Stimulated activated CD8-positive, alpha-beta memory T cell treated with anti-CD3 and anti-CD28 coated beads, Interleukin-15, amount 100 ng/mL, for 1 hour (primary cell): Measurements from ENCODE around the gene PKHD1.

ENCODE experiments used
- DNase-seq: peaks from one replicate; pipeline ENCODE4 v3.0.0-alpha.2; 2020; ENCODE audit warnings: low read depth

PKHD1 gene, protein sequence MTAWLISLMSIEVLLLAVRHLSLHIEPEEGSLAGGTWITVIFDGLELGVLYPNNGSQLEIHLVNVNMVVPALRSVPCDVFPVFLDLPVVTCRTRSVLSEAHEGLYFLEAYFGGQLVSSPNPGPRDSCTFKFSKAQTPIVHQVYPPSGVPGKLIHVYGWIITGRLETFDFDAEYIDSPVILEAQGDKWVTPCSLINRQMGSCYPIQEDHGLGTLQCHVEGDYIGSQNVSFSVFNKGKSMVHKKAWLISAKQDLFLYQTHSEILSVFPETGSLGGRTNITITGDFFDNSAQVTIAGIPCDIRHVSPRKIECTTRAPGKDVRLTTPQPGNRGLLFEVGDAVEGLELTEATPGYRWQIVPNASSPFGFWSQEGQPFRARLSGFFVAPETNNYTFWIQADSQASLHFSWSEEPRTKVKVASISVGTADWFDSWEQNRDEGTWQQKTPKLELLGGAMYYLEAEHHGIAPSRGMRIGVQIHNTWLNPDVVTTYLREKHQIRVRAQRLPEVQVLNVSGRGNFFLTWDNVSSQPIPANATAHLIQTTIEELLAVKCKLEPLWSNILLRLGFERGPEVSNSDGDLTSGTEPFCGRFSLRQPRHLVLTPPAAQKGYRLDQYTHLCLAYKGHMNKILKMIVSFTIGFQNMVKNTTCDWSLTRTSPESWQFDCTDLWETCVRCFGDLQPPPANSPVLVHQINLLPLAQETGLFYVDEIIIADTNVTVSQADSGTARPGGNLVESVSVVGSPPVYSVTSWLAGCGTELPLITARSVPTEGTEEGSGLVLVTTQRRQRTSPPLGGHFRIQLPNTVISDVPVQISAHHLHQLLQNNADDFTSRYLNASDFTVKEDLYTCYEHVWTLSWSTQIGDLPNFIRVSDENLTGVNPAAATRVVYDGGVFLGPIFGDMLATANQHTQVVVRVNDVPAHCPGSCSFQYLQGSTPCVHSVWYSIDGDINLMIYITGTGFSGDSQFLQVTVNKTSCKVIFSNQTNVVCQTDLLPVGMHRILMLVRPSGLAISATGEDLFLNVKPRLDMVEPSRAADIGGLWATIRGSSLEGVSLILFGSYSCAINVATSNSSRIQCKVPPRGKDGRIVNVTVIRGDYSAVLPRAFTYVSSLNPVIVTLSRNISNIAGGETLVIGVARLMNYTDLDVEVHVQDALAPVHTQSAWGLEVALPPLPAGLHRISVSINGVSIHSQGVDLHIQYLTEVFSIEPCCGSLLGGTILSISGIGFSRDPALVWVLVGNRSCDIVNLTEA (N-terminal part only)

DNA sequence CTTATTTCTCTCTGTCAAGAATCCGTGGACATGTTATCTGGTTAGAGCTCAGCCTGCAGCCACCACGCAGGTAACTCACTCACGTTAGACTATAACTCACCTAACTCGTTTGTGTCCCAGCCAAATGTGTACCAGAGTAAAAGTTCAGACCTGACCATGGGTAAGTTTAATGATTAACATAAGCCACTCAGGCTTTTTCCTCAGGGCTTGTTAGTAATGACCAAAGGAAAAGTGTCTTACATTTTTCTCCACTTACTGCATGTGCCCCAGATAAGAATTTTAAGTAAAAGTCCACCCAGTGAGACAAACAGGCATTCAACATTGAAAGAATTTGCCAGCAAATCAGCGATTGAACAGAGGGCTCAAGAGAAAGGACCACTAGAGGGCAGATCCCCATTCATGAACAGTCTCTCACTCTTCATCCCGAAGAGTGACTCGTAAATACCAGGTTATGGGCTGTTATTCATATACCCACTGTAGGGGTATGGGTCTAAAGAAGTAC, at the start of gene PKHD1:
Gene PKHD1 (minus strand): TSS at position 116 of the 502 bp plus-strand sequence. CDS start 2,680 bp downstream, outside the sequence.
- DNase-seq = no peak

DNA sequence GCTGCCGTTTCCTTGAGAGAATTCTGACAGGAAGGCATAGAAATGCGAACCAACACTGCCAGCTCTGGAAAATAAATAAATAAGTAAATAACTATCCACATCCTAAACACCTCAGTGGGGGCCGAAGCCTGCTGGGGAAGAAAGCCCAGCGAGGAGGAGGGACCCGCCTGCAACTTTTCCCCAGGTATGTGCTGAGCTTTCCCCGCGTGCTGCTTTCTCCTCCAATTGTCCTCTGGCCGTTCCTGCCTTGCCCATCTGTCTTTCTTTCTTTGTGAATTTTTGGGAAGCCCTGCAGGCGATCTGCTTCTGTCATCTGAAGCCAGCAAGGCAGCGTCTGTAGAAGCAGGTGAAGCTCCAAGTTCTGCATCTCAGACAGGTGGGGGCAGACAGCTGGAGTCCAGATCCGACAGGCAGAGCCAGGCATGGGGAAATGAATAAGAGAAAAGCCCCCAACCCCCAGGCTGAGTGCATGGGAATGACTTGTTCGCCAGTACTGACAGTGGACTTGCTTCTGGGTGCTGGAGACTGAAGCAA, 49.6 kb upstream of the PKHD1 start:
- DNase-seq = no peak

DNA sequence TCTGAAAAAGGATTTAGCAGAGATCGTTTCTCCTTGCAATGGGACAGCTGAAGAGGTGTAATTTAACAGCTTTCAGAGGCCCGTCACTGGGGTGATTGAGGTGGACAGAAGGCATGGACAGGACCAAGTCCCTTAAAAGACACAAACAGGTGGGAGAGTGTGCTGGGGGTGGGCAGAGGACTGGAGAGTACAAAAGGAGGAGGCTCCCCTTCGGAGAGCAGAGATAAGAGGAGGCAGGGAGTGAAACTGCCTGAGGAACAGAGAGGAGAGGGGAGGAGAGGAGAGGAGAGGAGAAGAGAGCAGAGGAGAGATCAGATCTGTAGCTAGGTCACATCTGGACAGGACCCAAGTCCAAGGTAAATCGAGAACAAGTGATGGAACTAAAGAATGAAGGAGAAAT, 48.6 kb upstream of the PKHD1 start:
- no peak for DNase-seq

DNA sequence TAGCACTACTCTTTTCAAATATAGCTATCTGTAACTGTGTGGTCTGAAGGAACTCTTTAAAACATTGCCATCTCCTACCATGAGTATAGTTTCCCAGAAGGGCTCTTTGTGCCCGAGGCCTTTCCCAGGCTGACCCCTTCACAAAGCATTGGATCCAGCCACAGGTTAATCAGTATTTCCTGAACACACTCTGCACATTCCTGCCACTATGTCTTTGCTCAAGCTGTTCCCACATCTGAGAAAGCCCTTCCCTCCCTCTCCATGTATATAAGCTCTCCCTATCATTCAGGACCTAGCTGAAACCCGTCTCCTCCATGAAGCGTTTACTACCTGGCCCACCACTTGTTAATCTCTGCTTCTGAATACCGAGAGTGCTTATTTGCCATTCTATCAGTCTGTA, 47.8 kb upstream of the PKHD1 start:
- no peak for DNase-seq

DNA sequence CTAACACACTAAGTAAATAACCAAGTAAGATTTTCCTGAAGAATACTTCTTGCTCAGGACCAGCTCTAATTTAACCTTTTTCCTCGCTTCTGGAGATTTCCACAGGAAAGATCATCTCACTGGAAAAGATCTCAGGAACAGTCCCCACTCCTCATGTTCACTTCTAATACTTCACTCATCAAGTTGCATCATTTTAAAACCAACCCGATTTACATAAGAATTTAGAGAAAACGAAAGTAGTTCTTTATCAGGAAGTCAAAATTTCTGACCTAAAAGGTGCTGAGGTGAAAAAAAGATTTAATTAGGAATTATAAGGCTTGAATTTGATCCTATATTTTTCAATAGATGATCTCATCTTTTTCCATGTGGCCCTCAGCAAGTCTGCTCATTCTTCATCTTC, 46.6 kb upstream of the PKHD1 start:
- DNase-seq = no peak

DNA sequence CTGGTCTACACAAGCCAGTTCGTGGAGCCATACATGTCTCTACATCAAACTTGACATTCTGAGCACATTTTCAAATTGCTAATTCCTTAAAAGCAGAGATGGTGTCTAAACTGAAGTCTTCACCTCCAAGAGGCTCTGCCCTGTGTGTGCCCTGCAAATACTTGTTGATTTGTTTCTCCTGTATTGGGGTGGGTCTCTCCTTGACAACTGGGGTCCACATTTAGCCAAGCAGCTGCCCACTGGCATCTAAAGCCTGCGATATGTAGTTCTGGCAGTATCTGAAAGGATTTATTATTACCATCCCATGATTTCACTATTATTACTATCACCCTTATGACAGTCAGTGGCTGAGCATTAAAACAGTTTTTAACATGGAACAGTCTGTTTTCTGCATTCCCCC, 45.9 kb upstream of the PKHD1 start:
- DNase-seq = no peak

DNA sequence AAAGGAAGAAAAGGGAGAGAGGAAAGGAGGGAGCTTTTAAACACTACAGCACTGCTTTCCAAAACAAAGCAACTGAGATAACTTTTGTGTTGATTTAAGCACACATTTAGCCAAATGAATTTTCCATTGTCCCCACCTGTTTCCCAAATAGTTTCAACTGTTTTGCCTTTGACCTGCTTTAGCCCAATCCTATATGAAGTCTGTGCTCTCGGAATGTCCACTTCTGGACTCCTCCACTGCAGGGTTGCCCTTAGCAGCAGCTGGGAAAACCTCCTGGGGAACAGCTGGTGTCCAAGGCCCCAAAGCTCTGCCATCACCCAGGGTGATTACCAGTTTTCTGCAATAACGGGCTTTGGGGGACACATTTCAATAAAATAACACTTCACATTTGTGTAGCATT, 44.9 kb upstream of the PKHD1 start:
- DNase-seq = no peak

DNA sequence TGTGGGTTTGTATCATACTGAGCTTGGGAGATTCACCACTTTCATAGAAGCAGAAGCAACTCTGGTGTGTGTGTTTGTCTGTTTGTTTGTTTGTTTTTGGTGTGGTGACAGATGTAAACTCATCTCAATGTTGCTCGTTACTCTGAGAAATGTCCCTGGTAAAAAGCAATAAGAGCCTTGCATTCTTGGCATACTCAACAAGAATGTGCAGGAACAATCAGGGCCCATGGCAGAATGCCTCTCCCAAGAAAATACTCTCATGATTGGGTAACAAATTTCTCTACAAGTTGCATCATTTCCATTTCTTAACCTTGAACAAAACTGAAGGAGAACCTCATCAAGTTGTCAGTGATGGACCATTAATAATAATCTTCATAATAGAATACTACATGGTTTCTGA, 43.0 kb upstream of the PKHD1 start:
- no peak for DNase-seq

DNA sequence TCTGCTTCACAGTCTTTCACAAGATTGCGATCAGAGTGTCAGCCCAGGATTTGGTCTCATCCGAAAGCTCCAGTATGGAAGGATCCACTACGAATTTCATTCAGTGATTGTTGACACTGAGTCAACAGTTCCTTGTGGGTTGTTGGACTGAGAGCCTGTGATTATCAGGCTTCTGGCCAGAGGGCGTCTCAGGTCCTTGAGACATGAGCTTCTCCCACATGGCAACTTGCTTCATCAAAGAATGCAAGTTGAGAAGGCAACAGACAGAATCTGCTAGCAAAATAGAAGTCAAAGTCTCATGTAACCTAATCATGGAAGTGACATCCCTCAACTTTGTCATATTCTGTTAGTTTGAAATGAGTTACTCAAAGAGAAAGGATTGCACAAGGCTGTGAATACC, 40.5 kb upstream of the PKHD1 start:
- DNase-seq = no peak

DNA sequence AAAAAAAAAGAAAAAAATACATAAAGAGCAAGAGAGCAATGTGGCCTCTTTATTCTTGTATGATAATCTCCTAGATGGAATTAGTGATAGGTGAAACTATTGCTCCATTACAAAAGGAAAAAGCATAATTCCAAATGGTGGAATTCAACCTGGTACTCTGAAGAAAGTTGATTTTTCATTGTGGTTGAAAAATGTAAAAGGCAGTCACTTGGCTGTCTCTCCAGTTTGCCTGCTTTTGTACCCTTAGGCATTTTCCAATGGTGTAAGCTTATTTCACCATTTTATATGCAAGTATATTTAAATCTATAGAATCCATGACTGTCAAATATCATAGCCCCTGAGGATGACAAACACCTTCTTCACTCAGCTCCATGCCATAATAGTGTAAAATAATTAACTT, 38.8 kb upstream of the PKHD1 start:
- DNase-seq = no peak

DNA sequence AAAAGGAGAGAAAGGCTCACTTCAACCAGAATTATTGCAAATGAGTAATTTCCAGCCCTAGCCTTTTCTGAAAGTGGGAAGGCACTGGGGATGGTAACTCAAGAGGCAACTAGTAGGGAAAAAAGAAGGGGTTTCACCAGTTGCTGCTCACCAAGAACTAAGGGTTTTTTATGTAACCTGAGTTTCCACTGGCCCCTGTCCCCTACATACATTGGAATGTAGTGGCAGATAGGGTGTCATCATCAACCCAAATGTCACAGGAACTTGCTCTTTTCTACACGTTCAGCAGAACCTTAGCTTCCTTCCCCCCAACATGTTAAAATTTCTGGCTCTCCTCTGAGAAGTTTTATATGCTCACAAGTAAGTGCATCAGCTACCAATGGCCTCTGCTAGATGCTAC, 38.2 kb upstream of the PKHD1 start:
- DNase-seq = no peak

DNA sequence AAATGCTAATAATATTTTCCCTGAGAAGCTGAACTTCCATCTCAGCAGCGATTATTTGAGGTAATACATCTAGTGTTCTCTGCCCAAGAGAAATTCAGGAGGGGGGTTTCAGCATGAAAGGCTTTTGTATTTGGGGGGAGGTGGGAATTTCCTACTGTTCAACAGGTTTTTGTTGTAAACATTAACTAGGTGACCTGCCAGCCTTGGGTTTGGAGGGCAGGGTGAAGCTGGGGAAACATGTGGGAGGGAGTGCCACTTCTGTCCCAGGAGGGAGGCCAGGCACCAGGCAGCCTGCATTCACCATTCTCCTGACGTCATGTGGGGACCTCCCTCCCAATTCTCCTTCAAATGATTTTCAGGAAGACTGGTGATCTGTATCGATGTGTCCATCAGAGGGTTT, 37.7 kb upstream of the PKHD1 start:
- no peak for DNase-seq

DNA sequence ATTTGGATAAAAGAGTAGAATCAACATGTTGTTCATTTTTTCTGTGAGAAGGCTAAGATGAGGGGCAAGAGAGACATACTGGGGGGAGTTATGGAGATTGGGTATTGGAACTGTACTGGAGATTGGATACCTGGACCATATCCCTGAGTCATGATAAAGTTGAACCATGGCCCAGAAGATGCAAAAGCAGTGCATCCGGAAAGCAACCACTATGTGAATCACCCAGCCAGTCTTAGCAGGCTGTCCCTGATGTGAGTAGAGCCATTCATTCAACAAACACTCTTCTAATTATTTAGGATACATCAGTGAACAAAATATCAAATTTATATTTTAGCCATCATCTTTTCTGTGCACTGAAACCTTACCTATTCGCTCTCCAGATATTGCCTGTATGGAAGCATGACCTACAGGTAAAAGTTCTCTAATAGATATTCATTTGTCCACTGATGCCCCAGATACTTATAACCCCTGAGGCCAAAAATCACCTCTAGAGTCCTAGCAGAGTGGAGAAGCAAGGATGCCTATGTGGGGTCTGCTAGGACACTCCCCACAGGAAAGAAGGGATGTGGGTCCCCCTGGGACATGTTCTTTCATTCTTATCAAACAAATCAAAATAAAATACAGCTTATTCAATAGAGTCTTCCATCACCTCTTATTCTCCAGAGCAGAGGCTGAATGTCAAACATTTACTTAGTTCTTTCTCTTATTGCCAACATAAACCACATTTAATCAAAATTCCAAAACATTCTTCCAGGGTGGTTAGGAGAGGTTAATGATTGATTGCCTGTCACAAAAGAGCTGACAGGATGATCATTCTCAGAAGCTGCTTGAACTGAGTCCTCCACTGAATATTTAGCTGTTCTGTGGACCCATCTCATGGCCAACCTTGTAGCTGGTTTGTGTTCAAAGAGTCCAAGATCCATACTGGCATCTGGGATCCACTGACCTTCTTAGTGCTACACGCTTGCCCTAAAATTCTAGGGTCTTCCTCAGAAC, 37.0 kb upstream of the PKHD1 start:
- DNase-seq = no peak

DNA sequence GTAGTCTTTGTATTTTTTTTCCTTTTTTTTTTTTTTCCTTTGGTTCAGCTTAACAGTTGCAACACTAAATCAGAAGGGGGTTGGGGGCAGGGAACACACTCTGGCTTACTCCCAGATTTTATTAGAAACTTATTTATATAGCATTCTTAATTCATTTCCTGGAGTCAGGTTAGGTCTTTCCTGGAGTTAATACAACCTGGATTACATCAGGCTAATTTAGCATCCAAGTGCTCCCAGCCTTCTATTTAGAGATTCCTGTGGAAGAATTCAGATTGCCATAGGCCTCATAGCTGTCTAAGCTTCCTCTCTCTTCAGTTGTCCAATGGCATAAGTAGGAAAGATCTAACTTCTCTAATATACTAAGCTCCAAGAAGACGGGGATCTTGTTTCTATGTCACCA, 35.8 kb upstream of the PKHD1 start:
- DNase-seq = no peak

DNA sequence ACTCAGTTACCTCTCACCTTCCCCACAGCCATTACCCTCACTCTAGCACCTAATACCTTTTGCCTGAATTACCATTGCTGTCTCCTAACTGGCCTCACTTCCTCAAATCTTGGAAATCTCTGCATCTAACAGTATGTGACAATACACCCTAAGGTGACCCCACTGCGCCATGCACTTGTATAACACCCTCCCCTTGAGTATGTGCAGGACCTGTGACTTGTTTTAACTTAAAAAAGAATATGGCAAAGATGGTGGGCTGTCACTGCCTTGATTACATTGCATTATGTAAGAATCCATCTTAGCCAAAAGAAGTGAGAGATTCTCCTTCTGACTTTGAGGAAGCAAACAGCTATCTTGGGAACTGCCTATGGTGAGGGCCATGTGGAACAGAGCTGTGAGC, 29.9 kb upstream of the PKHD1 start:
- no peak for DNase-seq

DNA sequence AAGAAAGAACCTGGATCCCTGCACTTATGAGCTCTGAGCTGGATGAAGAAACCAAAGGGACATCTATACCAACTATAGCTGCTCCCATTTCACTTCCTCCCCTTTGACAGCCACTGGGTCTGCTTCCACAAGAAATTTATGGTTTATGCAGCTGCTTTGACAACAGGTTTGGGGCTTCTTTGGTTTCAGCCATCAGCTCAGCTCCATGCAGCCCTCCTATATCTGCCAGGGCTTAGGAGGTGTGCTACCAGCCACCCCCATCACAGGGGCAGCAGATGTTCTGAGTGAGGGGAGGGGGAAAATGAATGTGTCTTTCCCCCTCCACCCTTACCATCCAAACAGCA, 29.2 kb upstream of the PKHD1 start:
- no peak for DNase-seq

DNA sequence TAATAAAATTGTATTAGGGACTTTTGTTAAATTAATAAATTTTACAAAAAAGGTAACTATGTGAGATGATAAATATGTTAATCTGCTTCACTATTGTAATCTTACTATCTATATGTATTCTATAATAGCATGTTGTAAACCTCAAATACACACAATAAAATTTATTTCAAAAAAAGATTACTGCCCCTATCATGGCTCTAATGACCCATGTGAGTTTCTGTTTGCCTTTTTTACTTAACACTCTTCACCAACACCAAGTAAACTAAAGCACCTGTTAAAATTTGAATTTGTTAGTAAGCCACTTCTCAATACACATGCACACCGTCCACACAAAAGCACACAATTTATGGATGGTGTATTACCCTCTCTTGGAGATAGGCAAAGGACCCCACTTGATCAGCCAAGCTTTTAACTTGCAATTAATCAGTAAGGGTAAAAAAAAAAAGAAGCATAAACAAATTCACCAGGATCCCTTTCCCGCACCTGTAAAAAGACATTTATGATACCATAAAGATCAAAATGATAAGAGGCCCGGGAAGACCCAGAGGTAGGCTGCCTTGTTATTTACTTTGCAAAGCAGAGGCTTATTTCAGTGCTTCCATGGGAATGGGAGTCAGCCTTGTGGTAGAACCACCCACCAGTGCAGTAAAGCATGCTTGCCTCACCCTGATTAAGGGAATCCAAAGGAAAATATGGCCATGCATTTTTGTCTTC, 28.6 kb upstream of the PKHD1 start:
- no peak for DNase-seq

DNA sequence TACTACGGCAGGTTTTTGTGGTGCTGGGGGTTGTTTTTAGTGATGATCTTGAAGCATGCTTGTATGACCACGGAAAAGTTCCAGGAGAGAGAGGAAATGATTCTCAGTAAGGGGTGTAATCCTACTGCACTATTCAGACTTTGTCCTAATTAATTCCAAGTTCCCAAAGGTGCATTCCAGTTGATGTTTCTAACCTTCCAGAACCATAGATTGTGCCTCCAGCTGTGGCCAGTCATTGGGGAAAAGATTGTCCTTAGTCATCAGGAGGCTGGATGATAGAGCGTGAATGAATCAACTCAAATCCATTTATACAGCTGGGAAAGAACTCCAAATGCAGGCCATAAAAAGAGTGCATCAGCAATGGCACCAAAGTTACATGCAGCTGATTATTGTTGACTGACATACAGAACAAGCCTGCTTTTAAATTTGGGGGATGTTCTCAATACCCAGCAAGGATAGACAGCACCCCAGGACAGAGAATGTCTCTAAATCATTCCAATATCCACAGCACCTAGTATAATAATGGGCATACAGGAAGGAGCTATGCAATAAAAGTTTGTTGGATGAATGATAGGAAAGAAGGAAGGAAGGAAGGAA, 27.8 kb upstream of the PKHD1 start:
- no peak for DNase-seq

DNA sequence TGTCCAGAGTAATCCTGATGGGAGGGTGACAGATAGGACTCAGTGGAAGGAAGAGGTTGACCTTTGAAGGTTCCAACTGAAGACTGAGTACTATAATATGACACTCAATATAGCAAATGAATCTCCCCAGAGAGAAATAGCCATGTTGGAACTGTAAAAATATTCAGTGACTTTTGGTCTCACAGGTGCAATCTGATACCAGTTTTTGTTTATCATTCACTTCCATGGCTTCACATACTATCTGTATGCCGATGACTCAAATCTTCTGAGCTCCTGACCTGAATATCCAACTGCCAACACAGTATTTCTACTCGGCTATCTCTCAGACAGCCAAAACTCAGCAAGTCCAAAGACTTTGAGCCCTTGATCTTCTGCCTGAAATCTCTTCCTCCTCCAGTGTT, 21.8 kb upstream of the PKHD1 start:
- no peak for DNase-seq

DNA sequence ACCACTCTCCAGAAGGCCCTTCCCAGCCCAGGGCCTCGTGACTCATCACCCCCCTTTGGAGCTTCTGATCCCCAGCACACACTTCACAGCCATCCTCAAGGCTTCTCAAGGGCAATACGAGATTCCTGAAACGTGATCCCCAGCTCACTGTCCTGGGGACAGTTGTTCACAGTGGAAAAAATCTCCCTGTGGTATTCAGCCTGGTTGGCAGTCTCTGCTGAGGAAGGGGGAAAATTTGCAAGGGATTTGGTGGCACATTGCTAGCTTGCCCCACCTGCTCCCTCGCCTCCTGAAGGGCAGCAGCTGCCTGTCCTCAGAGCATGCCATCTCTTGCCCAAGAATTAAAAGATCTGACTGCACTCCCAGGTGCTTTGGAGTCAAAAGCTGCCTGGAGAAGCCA, 20.7 kb upstream of the PKHD1 start:
- no peak for DNase-seq
